GM23248 (cell line): ENCODE data around the gene NPAS2. TPM values are rescaled to one million over a fixed set of nuclear protein-coding genes. Genes with fewer than 3 reads are reported as not detected.
A peak's percentile ranks its signal among the peaks of the same experiment; 100 is the strongest.

Source experiments
- DNase-seq: peaks from one replicate; pipeline ENCODE4 v3.0.0-alpha.2; 2015
- H2AFZ ChIP-seq: fragments of 200-600 bp; sonication (generic); 2 replicates; pipeline ENCODE4 v1.6.1; 2016; ENCODE audit warnings: antibody characterized with exemption
- H3F3A ChIP-seq: fragments of 200-600 bp; sonication (generic); 2 replicates; pipeline ENCODE4 v1.6.1; 2016; ENCODE audit warnings: mild to moderate bottlenecking, antibody characterized with exemption, mixed run types; ENCODE audit not compliant: insufficient read depth
- H3K27ac ChIP-seq: fragments of 200-600 bp; sonication (generic); 2 replicates; pipeline ENCODE4 v1.5.1; 2016; ENCODE audit warnings: mild to moderate bottlenecking
- H3K27me3 ChIP-seq: fragments of 200-600 bp; sonication (generic); replicated peaks from 2 replicates; pipeline ENCODE4 v1.6.1; 2016; ENCODE audit warnings: mild to moderate bottlenecking; ENCODE audit not compliant: insufficient read depth
- H3K36me3 ChIP-seq: fragments of 200-600 bp; sonication (generic); 2 replicates; pipeline ENCODE4 v1.6.1; 2016; ENCODE audit warnings: low read depth, mild to moderate bottlenecking
- H3K4me1 ChIP-seq: fragments of 200-600 bp; sonication (generic); 2 replicates; pipeline ENCODE4 v1.6.1; 2016; ENCODE audit warnings: mild to moderate bottlenecking; ENCODE audit not compliant: insufficient read depth
- H3K4me2 ChIP-seq: fragments of 200-600 bp; sonication (generic); one replicate; pipeline ENCODE4 v1.6.1; 2016; ENCODE audit warnings: mild to moderate bottlenecking; ENCODE audit not compliant: unreplicated experiment
- H3K4me3 ChIP-seq: fragments of 200-600 bp; sonication (generic); 2 replicates; pipeline ENCODE4 v1.5.1; 2016; ENCODE audit warnings: mild to moderate bottlenecking
- H3K79me2 ChIP-seq: fragments of 200-600 bp; sonication (generic); 2 replicates; pipeline ENCODE4 v1.6.1; 2016; ENCODE audit warnings: mild to moderate bottlenecking; ENCODE audit not compliant: insufficient read depth
- H3K9ac ChIP-seq: fragments of 200-600 bp; sonication (generic); 2 replicates; pipeline ENCODE4 v1.6.1; 2016; ENCODE audit warnings: mild to moderate bottlenecking
- H3K9me2 ChIP-seq: fragments of 200-600 bp; sonication (generic); 2 replicates; pipeline ENCODE4 v1.6.1; 2016; ENCODE audit warnings: mixed run types, mild to moderate bottlenecking, moderate library complexity; ENCODE audit not compliant: insufficient read depth
- H3K9me3 ChIP-seq: fragments of 200-600 bp; sonication (generic); one replicate; pipeline ENCODE4 v1.6.1; 2017; ENCODE audit warnings: low read depth
- H4K20me1 ChIP-seq: fragments of 200-600 bp; sonication (generic); 2 replicates; pipeline ENCODE4 v1.6.0; 2016; ENCODE audit not compliant: insufficient read depth
- EZH2 ChIP-seq: fragments of 200-600 bp; sonication (generic); IDR thresholded peaks from 2 replicates; pipeline ENCODE4 v1.6.1; 2018; ENCODE audit warnings: antibody characterized with exemption, mild to moderate bottlenecking; ENCODE audit not compliant: insufficient read depth, poor library complexity, severe bottlenecking
- EZH2phosphoT487 ChIP-seq: fragments of 200-600 bp; sonication (generic); IDR thresholded peaks from 2 replicates; pipeline ENCODE4 v1.6.1; 2018; ENCODE audit warnings: antibody characterized with exemption, moderate library complexity, mild to moderate bottlenecking, low read depth; ENCODE audit not compliant: insufficient read depth
- WGBS, 2 experiments: methylation state at CpG; one replicate each; pipeline ENCODE4 v1.1.6; 2015 to 2017; ENCODE audit warnings: low lambda C conversion rate in 2 of 2, low coverage in 1 of 2; ENCODE audit errors: missing lambda C conversion rate in 2 of 2; 5-methylcytosine and 5-hydroxymethylcytosine counted together
- in situ Hi-C: fragments of 300-500 bp; cut with MboI; formaldehyde crosslinking; loops from 2 replicates; pipeline ENCODE4 v1.15.0; 2020
- polyA plus RNA-seq: library from polyadenylated mRNA; unstranded; fragments of >200 nt; fragmentation: Nextera tagmentation; extraction: Ambion mirVana; gene quantifications from 2 replicates; pipeline ENCODE4 v1.2.1, GENCODE V29; 2016
- total RNA-seq: library from RNA; depleted of rRNA; stranded (reverse); fragments of >200 nt; shearing (Covaris generic); gene quantifications from 2 replicates; pipeline ENCODE4 v1.2.3, GENCODE V29; 2014

Gene NPAS2
- total and polyA plus RNA-seq, 2 experiments from 2014 or later, result 3.8 to 10.8 TPM

DNA sequence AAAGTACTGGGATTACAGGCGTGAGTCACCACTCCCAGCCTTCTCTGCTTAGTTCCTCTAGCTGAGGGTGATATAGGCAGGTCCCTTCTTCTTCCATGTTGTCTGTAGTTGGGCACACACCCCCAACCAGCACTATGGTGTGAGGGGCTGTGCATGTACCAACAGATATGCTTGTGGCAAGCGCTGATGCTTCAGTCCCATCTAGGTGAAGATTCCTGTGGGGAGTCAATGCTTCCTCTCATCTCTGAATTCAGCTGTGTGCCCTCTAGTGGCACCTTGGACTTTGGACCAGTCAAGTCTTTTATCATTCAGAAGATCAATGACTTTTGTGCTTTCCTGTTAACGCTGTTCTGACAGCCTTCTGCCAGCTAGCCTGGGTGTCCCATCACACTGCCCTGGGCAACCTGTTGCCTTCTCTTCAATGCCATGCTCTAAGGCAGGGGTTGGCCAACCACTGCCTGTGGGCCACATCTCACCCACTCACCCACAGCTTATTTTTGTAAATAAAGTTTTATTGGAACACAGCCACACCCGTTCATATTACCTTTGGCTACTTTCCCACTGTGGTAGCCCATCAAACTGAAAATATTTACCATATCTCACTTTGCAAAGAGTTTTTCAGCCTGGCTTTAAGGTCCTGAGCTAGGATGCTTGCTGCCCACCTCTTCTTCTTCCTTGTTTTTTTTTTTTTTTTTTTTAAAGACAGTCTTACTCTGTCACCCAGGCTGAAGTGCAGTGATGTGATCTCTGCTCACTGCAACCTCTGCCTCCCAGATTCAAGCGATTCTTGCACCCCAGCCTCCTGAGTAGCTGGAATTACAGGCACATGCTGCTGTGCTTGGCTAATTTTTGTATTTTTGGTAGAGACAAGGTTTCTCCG lies 51.0 kb downstream of the NPAS2 start:
- Histone ChIP-seq H3F3A (peaks cover 14% of the 10 kb centered on the region; the same call in 1 of the 2 replicates), H3K4me3 (no peak overlapping the region), H3K4me1 (peaks cover 8% of the 10 kb centered on the region), H2AFZ (no peak overlapping the region), H3K9me3 (no peaks in the 10 kb centered on the region), H3K9me2 (no peaks in the 10 kb centered on the region), H3K27ac (no peak overlapping the region), H4K20me1 (no peaks in the 10 kb centered on the region), H3K27me3 (no peaks in the 10 kb centered on the region), H3K4me2 (no peak overlapping the region), H3K9ac (no peak overlapping the region), H3K36me3 (no peaks in the 10 kb centered on the region), H3K79me2 (no peaks in the 10 kb centered on the region)
- WGBS, 2 experiments, result 80 to 84% methylated on average over 6 of the region's 6 CpGs
- no peak for TF ChIP-seq EZH2
- no peak for TF ChIP-seq EZH2phosphoT487
- in situ Hi-C loops, result no loop called here
- DNase-seq, result peak; percentile 21

DNA sequence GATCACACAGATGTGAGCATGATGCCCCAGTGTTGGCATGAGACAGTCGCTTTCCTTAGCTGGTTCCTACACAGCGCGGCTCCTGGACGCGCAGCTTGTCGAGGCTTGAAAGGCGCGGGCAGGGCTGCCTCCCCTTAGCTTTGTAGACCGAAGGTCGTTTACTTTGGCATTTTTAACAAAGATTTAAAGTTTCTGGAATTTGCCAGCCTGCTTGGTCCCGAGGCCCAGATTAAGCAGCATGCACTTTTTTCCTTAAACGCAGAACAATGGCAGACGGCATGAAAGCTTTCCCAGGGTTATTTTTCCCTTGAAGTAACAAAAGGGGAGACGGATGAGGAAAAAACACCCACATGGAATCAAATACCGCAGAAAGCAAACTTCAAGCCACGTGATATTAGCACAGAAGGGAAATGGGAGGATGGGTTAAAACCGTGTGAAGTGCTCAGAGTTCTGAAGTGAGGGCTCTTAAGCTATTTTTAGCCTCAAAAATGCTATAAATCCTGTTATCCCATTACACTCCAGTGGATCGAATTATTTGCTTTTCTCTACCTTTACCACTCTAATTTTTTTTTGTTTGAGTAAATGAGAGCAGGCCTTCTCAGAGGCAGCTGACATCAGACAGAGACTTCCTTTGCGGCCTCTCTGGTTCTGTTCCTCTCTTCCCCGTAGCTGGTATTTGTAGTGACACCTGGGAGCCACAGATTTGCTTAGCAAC lies 55.7 kb downstream of the NPAS2 start:
- no peaks in the 10 kb centered on the region for H3K9me2 ChIP-seq
- no peaks in the 10 kb centered on the region for H3K79me2 ChIP-seq
- H3K4me1 ChIP-seq, result 0 out of 2 replicates have a peak, but pooled peaks cover 4% of the 10 kb centered on the region
- no peak overlapping the region for H2AFZ ChIP-seq
- no peak overlapping the region for H3K9ac ChIP-seq
- 0 out of 2 replicates have a peak, but pooled peaks cover 3% of the 10 kb centered on the region for H3F3A ChIP-seq
- no peak for DNase-seq
- H3K4me3 ChIP-seq, result no peak overlapping the region
- no peaks in the 10 kb centered on the region for H4K20me1 ChIP-seq
- no peaks in the 10 kb centered on the region for H3K36me3 ChIP-seq
- WGBS, 2 experiments, result 96 to 97% methylated on average over 20 of the region's 20 CpGs
- H3K9me3 ChIP-seq, result no peaks in the 10 kb centered on the region
- no peak overlapping the region for H3K27ac ChIP-seq
- in situ Hi-C loops, result no loop called here
- TF ChIP-seq EZH2, result no peak
- no peak for TF ChIP-seq EZH2phosphoT487
- no peak overlapping the region for H3K4me2 ChIP-seq
- no peaks in the 10 kb centered on the region for H3K27me3 ChIP-seq

DNA sequence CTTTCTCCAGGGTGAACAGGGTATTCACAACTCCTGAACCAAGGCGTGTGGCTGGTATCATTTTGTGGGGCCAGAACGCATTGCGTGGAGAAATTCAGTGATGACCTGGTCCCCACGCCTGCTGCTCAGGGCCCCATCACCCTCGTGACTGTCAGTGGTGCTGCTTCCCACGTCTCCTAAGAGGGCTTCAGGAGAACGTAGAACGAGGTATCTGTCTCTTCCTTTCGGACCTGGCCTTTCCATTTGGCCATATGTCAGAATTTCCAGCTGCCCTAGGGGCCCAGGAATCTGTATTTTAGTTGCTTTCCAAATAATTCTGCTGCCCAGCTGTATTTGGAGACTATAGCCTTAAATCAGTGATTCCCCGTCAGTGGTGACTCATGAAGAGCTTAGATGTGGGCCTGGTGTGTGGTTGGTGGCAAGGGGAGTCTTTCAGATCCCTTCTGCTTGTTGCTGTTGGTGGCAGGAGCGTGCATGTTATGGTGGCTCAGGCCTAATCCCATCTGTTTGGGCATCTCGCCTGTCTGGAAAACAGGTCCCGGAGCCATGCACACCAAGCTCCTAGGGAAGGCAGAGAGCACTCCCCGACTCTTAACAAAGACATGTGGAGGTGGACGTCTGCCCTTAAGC lies 56.4 kb downstream of the NPAS2 start:
- Histone ChIP-seq H3K4me2 (no peak overlapping the region), H3K36me3 (no peaks in the 10 kb centered on the region), H3K9ac (no peak overlapping the region), H3K4me3 (no peak overlapping the region), H3K9me2 (no peaks in the 10 kb centered on the region), H2AFZ (no peak overlapping the region), H3K79me2 (no peaks in the 10 kb centered on the region), H3K27me3 (no peaks in the 10 kb centered on the region), H4K20me1 (no peaks in the 10 kb centered on the region), H3K4me1 (0 out of 2 replicates have a peak, but pooled peaks cover 4% of the 10 kb centered on the region), H3K27ac (no peak overlapping the region), H3K9me3 (no peaks in the 10 kb centered on the region), H3F3A (0 out of 2 replicates have a peak, but pooled peaks cover 3% of the 10 kb centered on the region)
- WGBS, 2 experiments, result 89 to 95% methylated on average over 15 of the region's 15 CpGs
- no peak for TF ChIP-seq EZH2phosphoT487
- in situ Hi-C loops, result no loop called here
- no peak for DNase-seq

DNA sequence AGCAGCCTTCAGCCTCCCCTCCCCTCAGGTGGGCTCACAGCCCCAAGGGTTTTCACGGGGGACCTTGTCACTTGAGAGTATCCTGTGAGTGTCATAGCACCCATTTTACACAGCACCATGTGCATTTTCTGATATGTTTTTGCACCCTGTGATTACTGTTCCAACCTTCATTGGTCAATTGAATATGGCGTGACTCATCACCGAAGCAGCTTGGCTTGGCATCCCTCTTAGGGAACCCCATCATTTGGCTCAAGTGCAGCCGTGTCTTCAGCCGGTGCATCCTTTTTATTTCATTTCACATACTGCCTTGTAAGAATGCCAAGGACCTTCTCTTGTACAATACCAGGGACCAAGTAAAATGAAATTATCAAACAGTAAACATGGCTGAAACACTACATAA lies 57.6 kb downstream of the NPAS2 start:
- no peak for TF ChIP-seq EZH2phosphoT487
- TF ChIP-seq EZH2, result no peak
- Histone ChIP-seq H3K4me2 (no peak overlapping the region), H2AFZ (no peak overlapping the region), H3K9ac (no peak overlapping the region), H4K20me1 (no peaks in the 10 kb centered on the region), H3K9me3 (no peaks in the 10 kb centered on the region), H3K27ac (no peak overlapping the region), H3K27me3 (no peaks in the 10 kb centered on the region), H3K79me2 (no peaks in the 10 kb centered on the region), H3K4me1 (0 out of 2 replicates have a peak, but pooled peaks cover 4% of the 10 kb centered on the region), H3F3A (0 out of 2 replicates have a peak, but pooled peaks cover 3% of the 10 kb centered on the region), H3K36me3 (no peaks in the 10 kb centered on the region), H3K4me3 (no peak overlapping the region), H3K9me2 (no peaks in the 10 kb centered on the region)
- 54 to 56% methylated on average over 5 of the region's 5 CpGs for WGBS, 2 experiments
- in situ Hi-C loops, result no loop called here
- peak; percentile 59 for DNase-seq
